GM19025 (cell line): ENCODE measurements around the gene WBP1.
A peak's percentile ranks its signal among the peaks of the same experiment; 100 is the strongest.
"Not testable (repeated sequence)": the region's sequence is repeated elsewhere in the genome, so short reads cannot be mapped to it uniquely, and the experiment has no call there.

Source experiments
- ATAC-seq: cut with Tn5 transposase; IDR thresholded peaks from one replicate; pipeline ENCODE4 v1.9.1; 2021; ENCODE audit warnings: mild to moderate bottlenecking, low read depth, moderate library complexity; ENCODE audit not compliant: unreplicated experiment

Gene WBP1

GRCh38 chr2:74481431-74481830 is 23.2 kb downstream of the WBP1 start:
- ATAC-seq = no peak

- ATAC-seq = peak; percentile 36
Measured at GRCh38 chr2:74481961-74482800, 23.9 kb downstream of the WBP1 start.

- peak; percentile 82 for ATAC-seq
Measured at GRCh38 chr2:74482801-74483674, 24.8 kb downstream of the WBP1 start, which contains the start of the genes CCDC142 and TTC31. Gene CCDC142 (minus strand): TSS chr2:74482998. CDS start chr2:74482837, 161 bp downstream. Gene TTC31 (plus strand): TSS chr2:74483081. CDS start chr2:74483096, 15 bp downstream.

- not testable (repeated sequence) for ATAC-seq
Measured at GRCh38 chr2:74483675-74484164, 25.5 kb downstream of the WBP1 start.

- ATAC-seq = no peak
Measured at GRCh38 chr2:74486141-74486540, 27.9 kb downstream of the WBP1 start.

- ATAC-seq = no peak
Measured at GRCh38 chr2:74488643-74489481, 30.6 kb downstream of the WBP1 start.

GRCh38 chr2:74489906-74490305 is 31.7 kb downstream of the WBP1 start:
- no peak for ATAC-seq

- ATAC-seq = no peak
Measured at GRCh38 chr2:74491648-74492544, 33.7 kb downstream of the WBP1 start.

GRCh38 chr2:74493546-74493945 is 35.3 kb downstream of the WBP1 start:
- ATAC-seq = no peak

- ATAC-seq = no peak
Measured at GRCh38 chr2:74495440-74495839, 37.2 kb downstream of the WBP1 start.

GRCh38 chr2:74496997-74497776 is 38.9 kb downstream of the WBP1 start:
- no peak for ATAC-seq

- ATAC-seq = no peak
Measured at GRCh38 chr2:74497777-74498499, 39.7 kb downstream of the WBP1 start.

- no peak for ATAC-seq
Measured at GRCh38 chr2:74498500-74499266, 40.4 kb downstream of the WBP1 start.

GRCh38 chr2:74499267-74499939 is 41.2 kb downstream of the WBP1 start, which contains the start of gene LBX2:
Gene LBX2 (minus strand): TSS chr2:74499603. CDS start chr2:74499537, 66 bp downstream.
- ATAC-seq = no peak

- ATAC-seq = no peak
Measured at GRCh38 chr2:74499940-74500577, 41.8 kb downstream of the WBP1 start.

GRCh38 chr2:74500578-74500946 is 42.3 kb downstream of the WBP1 start:
- ATAC-seq = no peak
